Measurements from ENCODE around the gene YARS2. TPM values are rescaled to one million over a fixed set of nuclear protein-coding genes. Genes with fewer than 3 reads are reported as not detected.

The YARS2 gene
- total RNA-seq, 1 donor = 23.9 TPM

DNA sequence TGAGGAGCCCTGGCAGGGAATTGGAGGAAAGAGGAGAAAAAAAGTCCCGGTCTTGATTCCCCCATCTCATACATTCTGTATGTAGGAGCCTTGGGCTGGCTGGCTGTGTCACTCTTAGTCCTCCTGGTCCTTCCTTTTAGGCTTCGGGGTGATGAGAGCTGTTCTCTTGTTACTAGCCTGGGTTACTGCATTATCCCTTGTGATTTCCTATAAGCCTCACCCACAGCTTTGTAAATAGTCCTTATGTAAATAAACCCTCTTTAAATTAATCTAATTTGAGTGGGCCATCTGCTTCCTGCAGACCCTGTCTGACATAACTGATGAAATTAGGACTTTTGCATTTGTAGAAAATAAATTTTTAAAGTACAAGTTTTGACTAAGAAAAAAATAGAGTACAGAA, 57.4 kb downstream of the YARS2 start:
- Histone ChIP-seq H3K4me3 (ENCODE audit: insufficient read depth, low read length) (no peak overlapping the region), H3K27ac (ENCODE audit: low read depth, low read length) (no peak overlapping the region), H3K79me2 (ENCODE audit: insufficient read depth, low read length) (peaks cover 80% of the 10 kb centered on the region), H3K36me3 (ENCODE audit: insufficient read depth, low read length) (peaks cover 9% of the 10 kb centered on the region), H2AFZ (ENCODE audit: low read length) (no peak overlapping the region), H3K9me3 (ENCODE audit: low read depth, low read length) (no peaks in the 10 kb centered on the region), H3K4me2 (ENCODE audit: insufficient read depth, low read length) (no peak overlapping the region), H4K20me1 (ENCODE audit: insufficient read depth, low read length) (peaks cover 8% of the 10 kb centered on the region), H3K4me1 (ENCODE audit: insufficient read depth, low read length) (no peaks in the 10 kb centered on the region), H3K27me3 (ENCODE audit: insufficient read depth, low read length) (no peaks in the 10 kb centered on the region)
- no peak for DNase-seq (ENCODE audit: insufficient read length, low spot score, missing footprints)
- TF ChIP-seq, protein P1, sequence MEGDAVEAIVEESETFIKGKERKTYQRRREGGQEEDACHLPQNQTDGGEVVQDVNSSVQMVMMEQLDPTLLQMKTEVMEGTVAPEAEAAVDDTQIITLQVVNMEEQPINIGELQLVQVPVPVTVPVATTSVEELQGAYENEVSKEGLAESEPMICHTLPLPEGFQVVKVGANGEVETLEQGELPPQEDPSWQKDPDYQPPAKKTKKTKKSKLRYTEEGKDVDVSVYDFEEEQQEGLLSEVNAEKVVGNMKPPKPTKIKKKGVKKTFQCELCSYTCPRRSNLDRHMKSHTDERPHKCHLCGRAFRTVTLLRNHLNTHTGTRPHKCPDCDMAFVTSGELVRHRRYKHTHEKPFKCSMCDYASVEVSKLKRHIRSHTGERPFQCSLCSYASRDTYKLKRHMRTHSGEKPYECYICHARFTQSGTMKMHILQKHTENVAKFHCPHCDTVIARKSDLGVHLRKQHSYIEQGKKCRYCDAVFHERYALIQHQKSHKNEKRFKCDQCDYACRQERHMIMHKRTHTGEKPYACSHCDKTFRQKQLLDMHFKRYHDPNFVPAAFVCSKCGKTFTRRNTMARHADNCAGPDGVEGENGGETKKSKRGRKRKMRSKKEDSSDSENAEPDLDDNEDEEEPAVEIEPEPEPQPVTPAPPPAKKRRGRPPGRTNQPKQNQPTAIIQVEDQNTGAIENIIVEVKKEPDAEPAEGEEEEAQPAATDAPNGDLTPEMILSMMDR (IDR thresholded peaks at IDR 0.05; ENCODE audit: extremely low read depth, low read depth, low read length) = no peak

DNA sequence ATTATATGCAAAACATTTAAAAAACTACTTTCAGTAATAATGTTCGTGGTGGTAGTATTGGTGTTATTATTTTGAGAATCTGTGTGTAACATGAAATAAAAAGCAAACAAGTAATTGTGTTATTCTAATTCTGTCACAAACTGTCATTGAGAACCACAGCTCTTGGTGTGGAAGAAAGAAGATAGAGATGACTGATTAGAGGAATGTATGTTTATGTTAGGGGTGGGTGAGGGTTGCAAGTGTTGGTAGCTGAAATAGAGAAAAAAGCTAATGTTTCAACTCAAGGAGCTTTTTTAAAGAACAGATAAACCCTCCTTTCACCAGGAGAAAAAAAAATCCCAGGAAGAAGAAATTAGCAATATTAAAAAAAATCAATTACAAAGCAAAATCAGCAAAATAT, 58.3 kb downstream of the YARS2 start:
- H3K4me2 ChIP-seq (ENCODE audit: insufficient read depth, low read length) = no peak overlapping the region
- no peaks in the 10 kb centered on the region for H3K4me1 ChIP-seq (ENCODE audit: insufficient read depth, low read length)
- no peaks in the 10 kb centered on the region for H3K9me3 ChIP-seq (ENCODE audit: low read depth, low read length)
- no peaks in the 10 kb centered on the region for H3K27me3 ChIP-seq (ENCODE audit: insufficient read depth, low read length)
- peaks cover 5% of the 10 kb centered on the region for H3K36me3 ChIP-seq (ENCODE audit: insufficient read depth, low read length)
- peaks cover 83% of the 10 kb centered on the region for H3K79me2 ChIP-seq (ENCODE audit: insufficient read depth, low read length)
- no peak overlapping the region for H2AFZ ChIP-seq (ENCODE audit: low read length)
- TF ChIP-seq, protein P1 (IDR thresholded peaks at IDR 0.05; ENCODE audit: extremely low read depth, low read depth, low read length) = no peak
- no peak for DNase-seq (ENCODE audit: insufficient read length, low spot score, missing footprints)
- H3K4me3 ChIP-seq (ENCODE audit: insufficient read depth, low read length) = no peak overlapping the region
- H4K20me1 ChIP-seq (ENCODE audit: insufficient read depth, low read length) = peaks cover 8% of the 10 kb centered on the region
- H3K27ac ChIP-seq (ENCODE audit: low read depth, low read length) = no peak overlapping the region

Small RNA genes within 50 kb of the gene (small RNA-seq; reads per million reads assigned to genes)
- gene RF00019 = not detected

Other genes with a start within 250 kb of the YARS2 start
- gene DNM1L, start 76.6 kb downstream of the YARS2 start, total RNA-seq = 74.9 and 80.7 TPM in 2 replicates
- gene PKP2, start 140.9 kb upstream of the YARS2 start, total RNA-seq = under 0.01 and 0.29 TPM in 2 replicates